Measurements from ENCODE around the gene COX14. TPM values are rescaled to one million over a fixed set of nuclear protein-coding genes. Genes with fewer than 3 reads are reported as not detected.
A peak's percentile ranks its signal among the peaks of the same experiment; 100 is the strongest.

The COX14 gene
- total RNA-seq, 1 experiment from 2014 or later, result 74.5 TPM

DNA sequence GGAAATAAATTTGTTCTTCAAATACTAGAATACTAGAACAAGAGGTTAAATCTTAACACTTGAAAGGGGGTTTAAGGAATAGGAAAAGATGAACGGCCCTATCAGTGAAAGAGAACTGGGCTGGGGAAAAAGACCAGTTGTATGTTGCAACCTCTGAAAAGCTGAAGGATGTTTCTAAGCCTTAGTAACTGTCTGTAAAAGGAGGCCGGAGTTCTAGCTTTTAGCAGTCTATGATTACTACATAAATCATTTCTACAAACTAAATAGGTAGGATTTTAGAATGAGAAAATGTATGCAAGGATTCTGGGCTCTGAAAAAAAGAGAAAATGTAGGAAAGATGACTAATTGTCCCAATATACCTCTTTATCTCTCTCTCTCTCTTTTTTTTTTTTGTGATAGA lies 50.2 kb downstream of the COX14 start:
- intact Hi-C loops (cut with micrococcal nuclease; ENCODE audit: unreplicated experiment) (no loop called here), in situ Hi-C loops (cut with HindIII; ENCODE audit: low pct_unique_long_range_greater_than_20kb, low sequenced_read_pairs) (no loop called here)
- no TSS peak for BruUV-seq (replicated peaks)
- Histone ChIP-seq H3K9me3 (ENCODE audit: control insufficient read depth, insufficient read depth, low read depth, low read length) (no peaks in the 10 kb centered on the region), H3K4me1 (ENCODE audit: control insufficient read depth, insufficient read depth, low read length) (peaks cover 8% of the 10 kb centered on the region), H3K27me3 (ENCODE audit: control insufficient read depth, insufficient read depth, low read length) (no peaks in the 10 kb centered on the region), H3K36me3 (ENCODE audit: control insufficient read depth, insufficient read depth, low read length) (no peaks in the 10 kb centered on the region; the same call in 1 of the 2 replicates), H3K27ac (ENCODE audit: low read length) (no peak overlapping the region), H3K4me3 (ENCODE audit: low read depth in 2 of 2, low read length in 2 of 2) (no peak overlapping the region)
- CTCF ChIA-PET, result interaction anchor here (0.7 kb wide), 1 partner anchor 209 kb away, joined by 5 read pairs; no protein-coding TSS in a partner anchor
- ATAC-seq, result no peak
- no peak for DNase-seq (ENCODE audit: low read depth, low spot score)
- TF ChIP-seq POLR2AphosphoS5 (IDR thresholded peaks at IDR 0.05; ENCODE audit: low read depth, low read length), result no peak
- TF ChIP-seq CTCF (IDR thresholded peaks at IDR 0.05), result no peak
- no peak for TF ChIP-seq SIN3A (IDR thresholded peaks at IDR 0.05; ENCODE audit: borderline replicate concordance, insufficient read depth, low read depth, low read length)
- TF ChIP-seq, protein P1, sequence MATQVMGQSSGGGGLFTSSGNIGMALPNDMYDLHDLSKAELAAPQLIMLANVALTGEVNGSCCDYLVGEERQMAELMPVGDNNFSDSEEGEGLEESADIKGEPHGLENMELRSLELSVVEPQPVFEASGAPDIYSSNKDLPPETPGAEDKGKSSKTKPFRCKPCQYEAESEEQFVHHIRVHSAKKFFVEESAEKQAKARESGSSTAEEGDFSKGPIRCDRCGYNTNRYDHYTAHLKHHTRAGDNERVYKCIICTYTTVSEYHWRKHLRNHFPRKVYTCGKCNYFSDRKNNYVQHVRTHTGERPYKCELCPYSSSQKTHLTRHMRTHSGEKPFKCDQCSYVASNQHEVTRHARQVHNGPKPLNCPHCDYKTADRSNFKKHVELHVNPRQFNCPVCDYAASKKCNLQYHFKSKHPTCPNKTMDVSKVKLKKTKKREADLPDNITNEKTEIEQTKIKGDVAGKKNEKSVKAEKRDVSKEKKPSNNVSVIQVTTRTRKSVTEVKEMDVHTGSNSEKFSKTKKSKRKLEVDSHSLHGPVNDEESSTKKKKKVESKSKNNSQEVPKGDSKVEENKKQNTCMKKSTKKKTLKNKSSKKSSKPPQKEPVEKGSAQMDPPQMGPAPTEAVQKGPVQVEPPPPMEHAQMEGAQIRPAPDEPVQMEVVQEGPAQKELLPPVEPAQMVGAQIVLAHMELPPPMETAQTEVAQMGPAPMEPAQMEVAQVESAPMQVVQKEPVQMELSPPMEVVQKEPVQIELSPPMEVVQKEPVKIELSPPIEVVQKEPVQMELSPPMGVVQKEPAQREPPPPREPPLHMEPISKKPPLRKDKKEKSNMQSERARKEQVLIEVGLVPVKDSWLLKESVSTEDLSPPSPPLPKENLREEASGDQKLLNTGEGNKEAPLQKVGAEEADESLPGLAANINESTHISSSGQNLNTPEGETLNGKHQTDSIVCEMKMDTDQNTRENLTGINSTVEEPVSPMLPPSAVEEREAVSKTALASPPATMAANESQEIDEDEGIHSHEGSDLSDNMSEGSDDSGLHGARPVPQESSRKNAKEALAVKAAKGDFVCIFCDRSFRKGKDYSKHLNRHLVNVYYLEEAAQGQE (IDR thresholded peaks at IDR 0.05; ENCODE audit: insufficient read depth in 1 of 2, low read depth in 2 of 2, low read length in 1 of 2), result no peak
- no peak for TF ChIP-seq TCF7L2 (IDR thresholded peaks at IDR 0.05; ENCODE audit: low read depth, low read length)
- POLR2A ChIA-PET, result interaction anchor here (0.6 kb wide), 2 partner anchors 128 to 360 kb away, joined by 4 to 11 read pairs; no protein-coding TSS in a partner anchor

GRCh38 chr12:50164963-50165362 lies 52.9 kb downstream of the COX14 start:
- no peak for DNase-seq (ENCODE audit: low read depth, low spot score)
- intact Hi-C loops (cut with micrococcal nuclease; ENCODE audit: unreplicated experiment), result loop anchor here (5.0 kb wide), 1 partner anchor 53 kb away; the partner anchor contains the start of gene COX14
- POLR2A ChIA-PET, result no interaction called here

GRCh38 chr12:50166799-50167048 lies 54.7 kb downstream of the COX14 start:
- no TSS peak for BruUV-seq (replicated peaks)
- POLR2A ChIA-PET, result interaction anchor here (0.5 to 1.0 kb wide), 2 partner anchors 15 to 63 kb away, joined by 3 to 8 read pairs; partner anchors contain the start of gene GPD1

More at GRCh38 chr12:50164963-50165362, 52.9 kb downstream of the COX14 start:
- CTCF ChIA-PET, result no interaction called here
- TF ChIP-seq SIN3A (IDR thresholded peaks at IDR 0.05; ENCODE audit: borderline replicate concordance, insufficient read depth, low read depth, low read length), result no peak
- H3K9me3 ChIP-seq (ENCODE audit: control insufficient read depth, insufficient read depth, low read depth, low read length), result no peaks in the 10 kb centered on the region
- no TSS peak for BruUV-seq (replicated peaks)
- in situ Hi-C loops (cut with HindIII; ENCODE audit: low pct_unique_long_range_greater_than_20kb, low sequenced_read_pairs), result no loop called here
- H3K4me3 ChIP-seq (ENCODE audit: low read depth in 2 of 2, low read length in 2 of 2), result no peak overlapping the region
- H3K36me3 ChIP-seq (ENCODE audit: control insufficient read depth, insufficient read depth, low read length), result no peaks in the 10 kb centered on the region; the same call in 1 of the 2 replicates
- no peaks in the 10 kb centered on the region for H3K27me3 ChIP-seq (ENCODE audit: control insufficient read depth, insufficient read depth, low read length)
- no peak overlapping the region for H3K27ac ChIP-seq (ENCODE audit: low read length)
- peaks cover 8% of the 10 kb centered on the region for H3K4me1 ChIP-seq (ENCODE audit: control insufficient read depth, insufficient read depth, low read length)
- no peak for ATAC-seq

More at GRCh38 chr12:50166799-50167048, 54.7 kb downstream of the COX14 start:
- Histone ChIP-seq H3K4me1 (ENCODE audit: control insufficient read depth, insufficient read depth, low read length) (peaks cover 8% of the 10 kb centered on the region), H3K9me3 (ENCODE audit: control insufficient read depth, insufficient read depth, low read depth, low read length) (no peaks in the 10 kb centered on the region), H3K27ac (ENCODE audit: low read length) (peak overlapping the region; percentile 86), H3K36me3 (ENCODE audit: control insufficient read depth, insufficient read depth, low read length) (no peaks in the 10 kb centered on the region; the same call in 1 of the 2 replicates), H3K27me3 (ENCODE audit: control insufficient read depth, insufficient read depth, low read length) (no peaks in the 10 kb centered on the region), H3K4me3 (ENCODE audit: low read depth in 2 of 2, low read length in 2 of 2) (peak overlapping the region; percentile 58 to 81)
- in situ Hi-C loops (cut with HindIII; ENCODE audit: low pct_unique_long_range_greater_than_20kb, low sequenced_read_pairs) (no loop called here), intact Hi-C loops (cut with micrococcal nuclease; ENCODE audit: unreplicated experiment) (loop anchor here (5.0 kb wide), 1 partner anchor 54 kb away; the partner anchor contains the start of gene COX14)
- CTCF ChIA-PET, result interaction anchor here (0.9 to 1.3 kb wide), 2 partner anchors 54 to 55 kb away, joined by 3 to 8 read pairs; partner anchors contain the start of gene COX14
- TF ChIP-seq TCF7L2 (IDR thresholded peaks at IDR 0.05; ENCODE audit: low read depth, low read length) (no peak), POLR2AphosphoS5 (IDR thresholded peaks at IDR 0.05; ENCODE audit: low read depth, low read length) (no peak)
- TF ChIP-seq, protein P1 (IDR thresholded peaks at IDR 0.05; ENCODE audit: insufficient read depth in 1 of 2, low read depth in 2 of 2, low read length in 1 of 2), result no peak
- DNase-seq (ENCODE audit: low read depth, low spot score), result no peak
- peak; percentile 31; the same call in 1 of the 2 replicates for ATAC-seq
